ENCODE results near the gene GOLGA3. TPM values are rescaled to one million over a fixed set of nuclear protein-coding genes. Genes with fewer than 3 reads are reported as not detected.
"Not testable (repeated sequence)": the region's sequence is repeated elsewhere in the genome, so short reads cannot be mapped to it uniquely, and the experiment has no call there.

Gene GOLGA3
- total and polyA plus RNA-seq, 2 donors (not counting 1 experiment from before 2014, with no cell fraction given): 32.7 to 66.0 TPM

DNA sequence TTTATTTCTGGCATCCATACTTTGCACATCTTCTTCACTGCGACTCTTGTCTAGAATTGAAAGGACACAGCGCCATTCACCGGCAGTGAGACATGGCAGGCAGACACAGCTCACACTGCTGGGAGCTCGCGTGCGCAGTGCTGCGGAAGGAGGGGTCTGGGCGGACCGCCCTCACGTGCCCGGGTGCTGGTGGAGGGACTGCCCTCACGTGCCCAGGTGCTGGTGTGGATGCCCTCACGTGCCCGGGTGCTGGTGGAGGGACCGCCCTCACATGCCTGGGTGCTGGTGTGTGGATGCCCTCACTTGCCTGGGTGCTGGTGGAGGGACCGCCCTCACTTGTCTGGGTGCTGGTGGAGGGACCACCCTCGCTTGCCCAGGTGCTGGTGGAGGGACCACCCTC lies 27.9 kb upstream of the GOLGA3 start:
- ChIA-PET CTCF (no interaction called here), POLR2A (no interaction called here)
- ATAC-seq (ENCODE audit: low read depth) (no peak), DNase-seq (no peak)
- Histone ChIP-seq H3K36me3 (replicated peaks in 1 of 2; ENCODE audit: control extremely low read depth in 1 of 2, control insufficient read depth in 1 of 2, extremely low read depth in 1 of 2, insufficient read depth in 2 of 2, low read length in 1 of 2) (peaks cover 0 to 64% of the 10 kb centered on the region in 2 experiments), H3K27me3 (replicated peaks in 1 of 4; ENCODE audit: control extremely low read depth in 1 of 4, control insufficient read depth in 3 of 4, insufficient read depth in 4 of 4, low read length in 3 of 4) (no peaks in the 10 kb centered on the region), H4K20me1 (ENCODE audit: control insufficient read depth, insufficient read depth, low read length, poor library complexity, severe bottlenecking) (no peaks in the 10 kb centered on the region), H3K9ac (ENCODE audit: low read length) (no peak overlapping the region), H3K4me2 (replicated peaks; ENCODE audit: low read depth, low read length, poor library complexity, severe bottlenecking) (no peak overlapping the region), H3K4me1 (ENCODE audit: control insufficient read depth in 2 of 2, insufficient read depth in 2 of 2, low read length in 2 of 2) (no peaks in the 10 kb centered on the region), H2AFZ (ENCODE audit: insufficient read depth, low read depth, low read length, poor library complexity, severe bottlenecking) (no peak overlapping the region), H3K27ac (ENCODE audit: low read length in 2 of 2) (no peak overlapping the region), H3K4me3 (ENCODE audit: control extremely low read depth in 1 of 5, extremely low read depth in 1 of 5, insufficient read depth in 1 of 5, low read depth in 2 of 5, low read length in 4 of 5) (no peak overlapping the region), H3K79me2 (ENCODE audit: control insufficient read depth, insufficient read depth, low read length) (peaks cover 9% of the 10 kb centered on the region), H3K9me3 (ENCODE audit: control extremely low read depth in 1 of 3, control insufficient read depth in 2 of 3, insufficient read depth in 1 of 3, low read length in 2 of 3) (no peaks in the 10 kb centered on the region)
- Mint-ChIP-seq H3K9me3 (ENCODE audit: insufficient read depth) (no peaks in the 10 kb centered on the region), H3K4me3 (no peak overlapping the region), H3K27ac (no peak overlapping the region), H3K27me3 (no peaks in the 10 kb centered on the region), H3K4me1 (no peaks in the 10 kb centered on the region)
- 99% methylated on average over 17 of the region's 17 CpGs for WGBS (ENCODE audit: insufficient coverage)
- TF ChIP-seq EZH2 (IDR thresholded peaks at IDR 0.05; ENCODE audit: borderline replicate concordance, insufficient read depth, low read depth, low read length, poor library complexity, severe bottlenecking) (no peak), CTCF (IDR thresholded peaks at IDR 0.05) (no peak)
- intact Hi-C loops (cut with micrococcal nuclease): no loop called here

GRCh38 chr12:132855211-132855610 lies 26.5 kb upstream of the GOLGA3 start:
- H3K36me3 ChIP-seq (replicated peaks in 1 of 2; ENCODE audit: control extremely low read depth in 1 of 2, control insufficient read depth in 1 of 2, extremely low read depth in 1 of 2, insufficient read depth in 2 of 2, low read length in 1 of 2): peaks cover under 1 to 65% of the 10 kb centered on the region in 2 experiments
- peaks cover 13% of the 10 kb centered on the region for H3K79me2 ChIP-seq (ENCODE audit: control insufficient read depth, insufficient read depth, low read length)
- 89% methylated on average over 5 of the region's 14 CpGs for WGBS (ENCODE audit: insufficient coverage)
- H3K4me3 Mint-ChIP-seq; H3K27me3 Mint-ChIP-seq; H3K4me3 ChIP-seq (ENCODE audit: control extremely low read depth in 1 of 5, extremely low read depth in 1 of 5, insufficient read depth in 1 of 5, low read depth in 2 of 5, low read length in 4 of 5); POLR2A ChIA-PET; H3K9ac ChIP-seq (ENCODE audit: low read length); H3K9me3 ChIP-seq (ENCODE audit: control extremely low read depth in 1 of 3, control insufficient read depth in 2 of 3, insufficient read depth in 1 of 3, low read length in 2 of 3); CTCF ChIA-PET; H4K20me1 ChIP-seq (ENCODE audit: control insufficient read depth, insufficient read depth, low read length, poor library complexity, severe bottlenecking); intact Hi-C loops (cut with micrococcal nuclease); H3K27ac ChIP-seq (ENCODE audit: low read length in 2 of 2); ATAC-seq (ENCODE audit: low read depth); H3K4me1 Mint-ChIP-seq; H3K27ac Mint-ChIP-seq; DNase-seq; H3K4me2 ChIP-seq (replicated peaks; ENCODE audit: low read depth, low read length, poor library complexity, severe bottlenecking); H3K27me3 ChIP-seq (replicated peaks in 1 of 4; ENCODE audit: control extremely low read depth in 1 of 4, control insufficient read depth in 3 of 4, insufficient read depth in 4 of 4, low read length in 3 of 4); H2AFZ ChIP-seq (ENCODE audit: insufficient read depth, low read depth, low read length, poor library complexity, severe bottlenecking); H3K9me3 Mint-ChIP-seq (ENCODE audit: insufficient read depth); H3K4me1 ChIP-seq (ENCODE audit: control insufficient read depth in 2 of 2, insufficient read depth in 2 of 2, low read length in 2 of 2): not testable (repeated sequence)

All from B cell (primary cell).